NCI-H1048 (cell line): ENCODE data around the gene SSH2.
"Not testable (repeated sequence)": the region's sequence is repeated elsewhere in the genome, so short reads cannot be mapped to it uniquely, and the experiment has no call there.

Experiments
- DNase-seq: peaks from one replicate; lab custom pipeline; 2025; lab: John Stamatoyannopoulos, UW

The SSH2 gene, protein sequence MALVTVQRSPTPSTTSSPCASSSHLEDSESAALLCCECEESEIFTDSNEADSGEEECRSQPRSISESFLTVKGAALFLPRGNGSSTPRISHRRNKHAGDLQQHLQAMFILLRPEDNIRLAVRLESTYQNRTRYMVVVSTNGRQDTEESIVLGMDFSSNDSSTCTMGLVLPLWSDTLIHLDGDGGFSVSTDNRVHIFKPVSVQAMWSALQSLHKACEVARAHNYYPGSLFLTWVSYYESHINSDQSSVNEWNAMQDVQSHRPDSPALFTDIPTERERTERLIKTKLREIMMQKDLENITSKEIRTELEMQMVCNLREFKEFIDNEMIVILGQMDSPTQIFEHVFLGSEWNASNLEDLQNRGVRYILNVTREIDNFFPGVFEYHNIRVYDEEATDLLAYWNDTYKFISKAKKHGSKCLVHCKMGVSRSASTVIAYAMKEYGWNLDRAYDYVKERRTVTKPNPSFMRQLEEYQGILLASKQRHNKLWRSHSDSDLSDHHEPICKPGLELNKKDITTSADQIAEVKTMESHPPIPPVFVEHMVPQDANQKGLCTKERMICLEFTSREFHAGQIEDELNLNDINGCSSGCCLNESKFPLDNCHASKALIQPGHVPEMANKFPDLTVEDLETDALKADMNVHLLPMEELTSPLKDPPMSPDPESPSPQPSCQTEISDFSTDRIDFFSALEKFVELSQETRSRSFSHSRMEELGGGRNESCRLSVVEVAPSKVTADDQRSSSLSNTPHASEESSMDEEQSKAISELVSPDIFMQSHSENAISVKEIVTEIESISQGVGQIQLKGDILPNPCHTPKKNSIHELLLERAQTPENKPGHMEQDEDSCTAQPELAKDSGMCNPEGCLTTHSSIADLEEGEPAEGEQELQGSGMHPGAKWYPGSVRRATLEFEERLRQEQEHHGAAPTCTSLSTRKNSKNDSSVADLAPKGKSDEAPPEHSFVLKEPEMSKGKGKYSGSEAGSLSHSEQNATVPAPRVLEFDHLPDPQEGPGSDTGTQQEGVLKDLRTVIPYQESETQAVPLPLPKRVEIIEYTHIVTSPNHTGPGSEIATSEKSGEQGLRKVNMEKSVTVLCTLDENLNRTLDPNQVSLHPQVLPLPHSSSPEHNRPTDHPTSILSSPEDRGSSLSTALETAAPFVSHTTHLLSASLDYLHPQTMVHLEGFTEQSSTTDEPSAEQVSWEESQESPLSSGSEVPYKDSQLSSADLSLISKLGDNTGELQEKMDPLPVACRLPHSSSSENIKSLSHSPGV (N-terminal part only)

DNA sequence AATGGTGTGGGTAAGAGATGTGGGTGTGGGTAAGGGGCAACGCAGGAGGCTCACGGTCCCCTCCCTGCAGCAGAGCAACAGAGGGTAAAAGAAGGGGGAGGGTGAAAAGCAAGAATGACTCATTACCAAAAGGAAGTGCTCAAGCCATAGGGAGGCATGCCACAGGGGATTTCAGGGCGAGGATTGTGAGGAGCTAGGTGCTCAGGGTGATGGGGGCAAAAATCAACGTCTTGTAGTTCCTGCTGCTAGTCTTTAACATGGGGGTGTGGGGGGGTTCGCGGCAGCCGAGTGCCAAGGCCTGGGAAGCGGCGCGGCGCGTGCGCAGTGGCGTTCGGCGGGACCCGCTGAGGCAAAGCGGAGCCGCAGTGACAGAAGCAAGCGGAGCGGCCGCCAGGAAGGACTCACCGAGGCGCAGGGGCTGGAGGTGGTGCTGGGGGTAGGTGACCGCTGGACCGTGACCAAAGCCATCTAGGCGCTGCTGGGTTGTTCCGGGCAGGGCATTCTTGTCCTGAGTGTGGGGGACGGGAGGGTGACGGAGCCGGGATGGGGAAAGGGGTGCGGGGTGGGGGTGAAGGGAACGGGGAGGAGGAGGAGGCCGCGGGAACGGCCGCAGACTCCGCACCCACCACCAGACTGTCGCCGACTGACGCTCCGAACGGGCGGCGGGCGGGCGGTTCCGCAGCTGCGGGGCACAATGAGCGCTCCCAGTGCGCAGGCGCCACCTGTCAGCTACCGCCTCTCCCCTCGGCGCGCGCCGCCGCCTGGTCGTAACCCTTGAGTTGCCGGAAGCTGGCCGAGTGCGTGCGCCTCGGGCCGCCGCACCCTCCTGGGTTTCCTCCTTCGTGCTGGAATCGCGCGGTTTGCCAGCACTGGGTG is at the start of gene SSH2:
Gene SSH2, minus strand, starts transcription at position 696 of the 876 bp plus-strand sequence. Its CDS starts 228 bp downstream, at position 468.
- DNase-seq = peak; percentile 73

DNA sequence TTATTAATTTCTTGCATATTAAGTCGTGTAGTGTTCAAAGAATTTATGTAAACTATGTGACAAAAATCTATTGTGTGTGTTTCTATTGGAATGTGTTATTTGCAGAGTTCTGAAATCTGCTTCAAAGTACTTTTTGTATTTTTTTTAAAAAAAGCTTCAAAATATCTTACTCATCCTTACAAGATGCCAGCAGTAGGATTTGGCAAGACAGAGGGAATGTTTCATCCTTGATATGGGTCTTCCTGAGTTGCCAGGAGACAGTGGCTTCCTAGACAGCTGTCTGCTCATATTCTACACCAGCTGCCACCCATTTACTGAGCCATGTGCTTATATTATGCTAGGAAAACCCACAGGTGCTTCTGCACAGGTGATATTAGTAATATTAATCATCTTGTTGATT is 47.8 kb upstream of the SSH2 start:
- no peak for DNase-seq

DNA sequence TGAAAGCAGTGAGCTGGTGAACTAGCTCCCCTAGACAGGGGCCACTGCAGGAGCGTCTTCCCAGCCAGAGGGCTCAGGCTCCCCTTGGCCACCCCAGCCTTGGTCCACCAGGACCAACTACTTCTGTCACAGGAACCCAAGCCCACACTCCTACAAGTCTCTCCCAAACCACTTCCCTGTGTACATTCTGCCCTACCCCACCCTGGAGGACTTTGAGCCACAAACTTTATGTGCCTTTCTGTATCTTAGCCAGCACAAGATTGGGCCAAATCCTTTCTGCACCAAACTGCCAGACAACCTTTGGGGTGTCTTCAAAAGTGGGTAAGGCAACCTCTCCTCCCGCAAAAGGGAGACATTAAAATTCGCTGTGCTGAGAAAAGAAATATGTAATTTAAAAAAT is 43.0 kb upstream of the SSH2 start:
- no peak for DNase-seq

DNA sequence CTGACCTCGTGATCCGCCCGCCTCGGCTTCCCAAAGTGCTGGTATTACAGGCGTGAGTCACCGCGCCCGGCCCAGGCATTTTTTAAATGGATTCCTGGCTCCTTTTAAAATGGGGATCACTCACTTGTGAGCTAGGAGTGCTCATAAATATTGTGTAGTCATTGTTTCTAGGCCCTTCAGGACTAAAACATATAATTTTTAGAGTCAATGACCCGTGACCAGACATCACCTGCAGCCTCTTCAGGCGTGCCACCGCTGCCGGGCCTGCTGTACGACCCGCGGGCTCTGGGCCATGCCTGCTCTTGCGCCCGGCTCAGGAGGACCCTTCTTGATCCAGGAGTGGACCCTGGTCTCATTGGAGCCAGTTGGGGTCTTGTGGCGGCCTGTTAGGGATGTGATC is 42.2 kb upstream of the SSH2 start:
- no peak for DNase-seq

DNA sequence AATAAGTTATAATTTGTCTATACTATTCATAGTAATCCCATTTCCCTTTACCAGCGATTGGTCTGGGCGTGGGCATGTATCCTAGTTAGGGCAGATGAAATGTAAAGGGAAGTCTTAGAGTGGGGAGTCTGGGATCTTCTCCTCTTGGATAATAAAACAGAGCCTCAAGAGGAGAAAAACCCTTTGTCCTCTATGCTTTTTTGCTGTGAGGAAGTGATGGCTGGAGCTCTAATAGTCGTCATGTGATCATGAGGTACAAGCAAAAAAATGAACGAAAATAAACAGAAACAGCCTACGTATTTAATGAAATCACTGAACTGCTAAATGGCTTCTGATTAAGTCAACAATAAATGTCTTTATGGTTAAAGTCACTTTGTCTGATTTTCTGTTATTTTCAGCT is 38.2 kb upstream of the SSH2 start:
- no peak for DNase-seq

DNA sequence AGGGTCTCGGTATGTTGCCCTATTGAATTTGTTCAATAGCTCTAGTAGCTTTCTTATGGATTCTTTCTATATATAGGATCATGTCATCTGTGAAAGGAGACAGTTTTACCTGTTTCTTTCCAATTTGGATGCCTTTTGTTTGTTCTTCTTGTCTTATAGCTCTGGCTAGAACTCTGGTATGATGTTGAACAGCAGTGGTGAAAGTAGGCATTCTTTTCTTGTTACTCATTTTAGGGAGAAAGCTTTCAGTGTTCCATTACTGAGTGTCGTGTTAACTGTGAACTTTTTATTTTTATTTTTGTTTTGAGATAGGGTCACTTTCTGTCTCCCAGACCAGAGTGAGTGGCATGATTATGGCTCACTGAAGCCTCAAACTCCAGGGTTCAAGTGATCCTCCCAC is 32.6 kb upstream of the SSH2 start:
- DNase-seq = no peak

DNA sequence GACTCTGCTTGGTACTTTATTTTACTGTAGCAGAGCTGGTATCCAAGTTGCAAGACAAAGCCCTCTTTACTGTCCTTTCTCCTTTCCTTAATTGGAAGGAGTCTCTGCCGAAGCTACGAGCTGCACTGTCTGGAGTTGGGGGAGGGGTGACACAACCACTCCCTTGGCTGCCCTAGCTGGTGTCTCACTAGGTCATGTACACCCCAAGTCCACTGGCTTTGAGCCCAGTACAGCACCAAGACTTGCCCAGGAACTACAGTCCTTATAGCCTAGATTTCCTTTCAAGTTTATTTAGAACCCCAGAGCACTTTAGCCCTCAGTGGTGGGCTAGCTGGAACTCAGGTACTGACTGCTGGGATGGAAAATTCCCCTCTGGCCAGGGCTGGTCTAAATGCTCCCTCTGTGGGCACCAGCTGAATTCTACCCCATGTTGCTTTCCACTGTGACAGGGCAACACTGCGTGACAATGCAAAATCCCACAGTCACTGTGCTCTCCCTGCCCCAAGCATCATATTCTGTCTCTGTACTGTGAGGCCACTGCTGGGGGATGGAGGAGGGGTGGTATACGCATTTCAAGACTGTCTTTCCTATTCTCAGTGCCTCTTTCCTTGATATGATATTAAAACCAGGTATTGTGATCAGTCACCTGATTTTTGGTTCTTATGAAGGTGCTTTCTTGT is 29.8 kb upstream of the SSH2 start:
- no peak for DNase-seq

DNA sequence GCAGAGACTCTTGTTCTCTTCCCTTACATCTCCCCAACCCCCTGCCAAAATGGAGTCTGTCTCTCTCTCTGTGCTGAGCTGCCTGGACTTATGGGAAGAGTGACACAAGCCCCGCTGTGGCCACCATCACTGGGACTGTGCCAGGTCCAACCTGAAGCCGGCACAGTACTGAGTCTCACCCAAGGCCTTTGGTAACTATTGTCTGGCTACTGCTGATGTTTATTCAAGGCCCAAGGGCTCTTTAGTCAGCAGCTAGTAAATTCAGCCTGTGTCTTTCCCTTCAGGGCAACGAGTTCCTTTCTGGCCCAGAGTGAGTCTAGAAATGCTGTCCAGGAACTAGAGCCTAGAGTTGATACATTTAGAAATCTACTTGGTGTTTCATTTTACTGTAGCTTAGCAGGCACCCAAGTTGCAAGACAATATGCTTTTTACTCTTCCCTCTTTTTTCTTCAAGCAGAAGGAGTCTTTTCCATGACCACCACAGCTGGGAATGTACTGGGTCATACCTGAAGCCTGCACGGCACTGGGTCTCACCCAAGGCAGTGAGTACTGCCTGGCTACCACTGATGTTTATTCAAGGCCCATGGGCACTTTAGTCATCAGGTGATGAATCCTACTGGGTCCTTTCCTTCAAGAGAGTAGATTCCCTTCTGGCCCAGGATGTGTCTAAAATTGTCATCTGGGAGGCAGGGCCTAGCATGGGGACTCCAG is 29.1 kb upstream of the SSH2 start:
- DNase-seq = no peak

DNA sequence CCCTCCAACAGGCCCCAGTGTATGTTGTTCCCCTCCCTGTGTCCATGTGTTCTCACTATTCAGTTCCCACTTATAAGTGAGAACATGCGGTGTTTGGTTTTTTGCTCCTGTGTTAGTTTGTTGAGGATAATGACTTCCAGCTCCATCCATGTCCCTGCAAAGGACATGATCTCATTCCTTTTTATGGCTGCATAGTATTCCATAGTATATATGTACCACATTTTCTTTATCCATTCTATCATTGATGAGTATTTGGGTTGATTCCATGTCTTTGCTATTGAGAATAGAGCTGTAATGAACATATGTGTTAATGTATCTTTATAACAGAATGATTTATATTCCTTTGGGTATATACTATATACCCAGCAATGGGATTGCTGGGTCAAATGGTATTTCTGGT is 27.5 kb upstream of the SSH2 start:
- not testable (repeated sequence) for DNase-seq

DNA sequence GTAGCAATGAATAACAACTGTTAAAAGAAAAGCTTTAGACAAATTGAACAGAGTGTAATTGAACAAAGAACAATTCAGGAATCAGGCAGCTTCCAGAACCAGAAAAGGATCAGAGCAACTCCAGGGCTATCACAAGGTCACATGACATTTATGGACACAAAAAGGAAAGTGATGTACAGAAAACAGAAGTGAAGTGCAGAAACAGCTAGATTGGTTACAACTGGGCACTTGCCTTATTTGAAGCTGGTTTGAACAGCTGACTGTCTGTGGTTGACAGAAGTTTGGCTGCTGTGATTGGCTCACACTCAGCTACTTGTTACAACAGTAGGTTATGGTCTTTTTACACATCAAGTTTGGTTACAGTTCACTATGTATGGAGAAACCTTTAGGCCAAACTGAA is 26.2 kb upstream of the SSH2 start:
- DNase-seq = no peak

DNA sequence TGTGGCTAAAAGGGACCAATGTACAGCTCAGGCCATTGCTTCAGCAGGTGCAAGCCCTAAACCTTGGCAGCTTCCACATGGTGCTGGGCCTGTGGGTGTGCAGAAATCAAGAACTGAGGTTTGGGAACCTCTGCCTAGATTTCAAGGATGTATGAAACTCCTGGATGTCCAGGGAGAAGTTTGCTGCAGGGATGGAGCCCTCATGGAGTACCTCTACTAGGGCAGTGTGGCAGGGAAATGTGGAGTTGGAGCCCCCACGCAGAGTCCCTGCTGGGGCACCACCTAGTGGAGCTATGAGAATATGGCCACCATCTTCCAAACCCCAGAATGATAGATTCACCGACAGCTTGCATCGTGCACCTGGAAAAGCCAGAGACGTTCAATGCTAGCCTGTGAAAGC is 24.4 kb upstream of the SSH2 start:
- no peak for DNase-seq

DNA sequence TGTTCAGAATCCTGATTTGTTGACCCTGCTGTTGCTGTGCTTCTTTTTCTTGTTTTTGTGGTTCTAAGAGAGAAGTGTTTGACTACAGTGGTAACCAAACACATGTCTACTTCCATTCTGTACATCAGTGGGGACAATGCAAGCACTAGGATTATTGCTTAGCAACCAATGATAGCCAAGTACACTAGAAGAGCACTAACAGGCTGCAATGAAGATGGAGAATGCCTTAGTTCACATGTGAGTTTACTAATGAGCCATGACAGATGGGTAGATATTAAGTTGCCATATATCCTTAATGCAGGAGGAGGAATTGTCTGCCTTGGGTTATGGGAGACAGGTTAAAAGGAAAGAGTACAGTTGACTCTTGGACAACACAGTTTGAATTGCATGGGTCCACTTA is 19.7 kb upstream of the SSH2 start:
- DNase-seq = no peak

DNA sequence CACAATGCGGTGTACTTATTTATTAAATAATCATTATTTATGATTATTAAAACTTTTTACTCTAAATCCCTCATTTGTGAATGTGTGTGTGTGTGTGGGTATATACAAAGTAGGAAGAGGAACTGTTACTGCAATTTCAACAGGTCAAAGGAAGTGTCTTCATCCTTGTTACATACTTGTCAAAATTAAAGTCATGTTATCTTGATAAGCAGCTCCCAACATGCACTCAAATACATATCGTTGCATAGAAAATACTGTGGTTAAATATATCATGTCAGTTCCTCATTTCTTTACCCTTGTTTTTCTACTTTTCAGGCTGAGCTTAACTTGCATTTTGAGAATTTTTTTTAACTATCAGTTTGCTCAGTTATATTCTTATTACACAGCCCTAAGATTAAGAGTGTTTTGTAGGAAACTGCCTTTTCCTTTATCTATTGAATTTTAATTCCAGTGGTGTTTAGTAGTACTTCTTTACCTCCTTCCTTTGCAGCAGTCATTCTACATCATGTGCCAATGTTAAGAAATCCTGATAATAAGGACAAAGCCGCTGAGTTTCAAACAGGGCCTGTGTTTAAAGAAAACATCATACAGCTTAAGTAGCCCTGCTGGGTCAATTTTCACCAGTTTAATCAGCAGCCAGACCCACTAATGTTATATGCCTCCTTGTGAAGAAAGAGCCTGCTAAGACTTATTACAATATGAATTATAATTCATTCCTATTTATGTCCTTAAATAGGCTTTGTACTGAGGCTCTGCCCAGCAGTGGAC is 18.6 kb upstream of the SSH2 start:
- DNase-seq = no peak

DNA sequence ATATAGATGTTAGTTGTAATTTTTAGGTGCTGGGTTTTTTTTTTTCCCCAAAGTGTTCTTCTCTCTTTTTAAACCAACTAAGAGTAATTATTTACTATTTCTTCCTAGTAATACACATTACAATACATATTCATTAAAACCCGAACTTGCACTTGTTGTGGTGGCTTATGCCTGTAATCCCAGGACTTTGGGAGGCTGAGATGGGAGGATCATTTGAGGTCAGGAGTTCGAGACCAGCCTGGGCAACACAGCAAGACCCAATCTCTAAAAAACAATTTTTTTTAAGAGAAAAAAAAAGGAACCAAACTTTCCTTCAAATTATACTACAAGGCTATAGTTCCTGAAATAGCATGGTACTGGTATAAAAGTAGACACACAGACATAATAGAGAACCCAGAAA is 15.3 kb upstream of the SSH2 start:
- no peak for DNase-seq

DNA sequence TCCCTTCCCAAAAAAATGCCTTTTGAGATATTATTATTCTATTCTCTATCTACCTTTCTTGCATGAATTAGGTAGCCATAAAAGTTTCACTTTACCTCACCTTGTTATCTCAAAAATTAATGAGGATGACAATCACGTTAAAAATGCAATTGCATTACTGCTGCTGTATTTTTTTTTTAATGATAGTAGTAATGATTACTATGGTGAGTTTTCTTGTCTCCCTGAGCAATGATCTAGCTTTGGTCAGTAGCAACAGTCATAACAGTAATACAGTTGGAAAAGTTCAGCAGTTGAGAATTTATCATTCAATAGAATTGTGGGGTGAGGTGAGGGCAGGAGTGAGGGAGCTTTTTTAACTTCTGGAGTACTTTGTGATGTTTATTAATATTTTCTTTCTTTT is 11.3 kb upstream of the SSH2 start, which contains the start of gene EFCAB5:
Gene EFCAB5, plus strand, starts transcription at position 301 of the 400 bp plus-strand sequence. CDS start 163 bp downstream, outside the sequence.
- no peak for DNase-seq

DNA sequence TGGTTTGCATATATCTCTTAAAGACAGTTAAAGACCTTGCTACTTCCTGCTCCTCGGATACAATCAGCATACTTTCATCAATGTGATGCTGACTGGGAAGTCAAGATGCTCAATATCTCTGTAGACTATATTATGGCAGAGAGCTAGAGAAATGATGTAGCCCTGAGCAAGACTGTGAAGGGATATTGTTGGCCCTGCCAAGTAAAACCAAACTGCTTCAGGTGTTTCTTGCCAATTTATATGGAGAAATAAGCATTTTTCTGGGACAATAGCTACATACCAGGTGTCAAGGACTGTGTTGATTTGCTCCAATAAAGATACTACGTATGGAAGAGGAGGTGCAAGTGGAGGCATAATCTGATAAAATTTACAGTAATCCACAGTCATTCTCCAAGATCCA is 6.7 kb upstream of the SSH2 start:
- no peak for DNase-seq

DNA sequence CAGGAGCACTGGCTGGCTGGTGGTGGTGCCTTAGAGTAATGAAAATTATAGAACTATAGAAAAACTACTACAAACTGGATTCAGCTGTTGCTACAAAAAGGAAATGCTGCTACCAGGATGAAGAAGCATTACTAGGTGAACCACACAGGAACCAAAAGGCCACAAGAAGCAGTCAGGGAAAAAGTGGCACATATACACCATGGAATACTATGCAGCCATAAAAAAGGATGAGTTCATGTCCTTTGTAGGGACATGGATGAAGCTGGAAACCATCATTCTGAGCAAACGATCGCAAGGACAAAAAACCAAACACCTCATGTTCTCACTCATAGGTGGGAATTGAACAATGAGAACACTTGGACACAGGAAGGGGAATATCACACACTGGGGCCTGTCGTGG is 5.9 kb upstream of the SSH2 start:
- DNase-seq = not testable (repeated sequence)

DNA sequence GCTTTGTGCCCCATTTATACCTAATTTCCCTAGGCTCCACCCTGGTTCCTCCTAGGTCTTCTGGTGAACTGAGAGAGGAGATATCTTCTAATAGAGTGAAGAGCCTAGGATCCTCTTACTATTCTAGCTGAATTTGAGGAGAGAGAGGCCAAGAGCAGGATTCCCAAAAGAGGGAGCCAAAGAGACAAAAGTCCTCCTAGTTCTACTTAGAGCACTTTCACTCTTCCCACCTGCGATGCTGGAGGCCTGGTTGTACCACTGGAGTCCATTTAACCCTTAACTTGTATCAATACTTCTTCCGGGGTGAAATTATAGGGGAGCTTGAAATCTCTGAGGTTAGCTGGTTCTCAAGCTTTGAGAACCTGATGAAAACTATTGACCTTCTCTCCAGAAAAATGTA is 3.4 kb upstream of the SSH2 start:
- DNase-seq = no peak

DNA sequence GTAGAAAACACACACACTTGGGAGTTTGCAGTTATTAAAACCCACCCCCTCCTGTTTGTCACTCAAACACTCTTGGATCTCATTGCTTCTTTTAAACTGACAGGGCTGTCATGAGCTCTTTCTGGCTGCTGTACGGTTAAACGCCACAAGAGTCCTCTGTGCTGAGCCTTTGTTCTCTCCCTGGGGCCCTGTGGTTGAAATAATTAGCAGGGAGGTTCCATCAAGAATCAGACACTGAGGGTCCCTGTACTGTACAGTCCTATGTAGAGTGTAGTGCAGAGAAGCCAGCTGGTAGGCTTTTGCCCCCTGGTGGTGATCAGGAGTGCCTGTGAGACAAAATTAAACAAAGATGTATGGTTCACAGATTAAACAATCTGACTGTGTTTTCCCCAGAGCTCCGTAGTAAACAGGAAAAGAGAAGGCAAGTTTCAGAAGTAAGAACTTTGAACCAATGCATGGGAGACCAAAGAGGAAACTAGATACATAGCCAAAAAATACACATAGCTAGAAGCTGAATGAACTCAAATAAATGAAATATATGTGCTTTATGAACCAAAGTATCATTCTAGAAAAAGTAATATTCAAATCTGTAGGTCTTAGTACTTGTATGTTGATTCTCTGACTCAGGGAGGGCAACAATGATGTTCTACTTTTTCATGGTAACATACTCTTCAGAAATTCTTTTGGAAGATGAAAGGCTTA is 1.4 kb upstream of the SSH2 start:
- DNase-seq = peak; percentile 88
